ENCODE data around the gene MAP1S.

MAP1S gene

DNA sequence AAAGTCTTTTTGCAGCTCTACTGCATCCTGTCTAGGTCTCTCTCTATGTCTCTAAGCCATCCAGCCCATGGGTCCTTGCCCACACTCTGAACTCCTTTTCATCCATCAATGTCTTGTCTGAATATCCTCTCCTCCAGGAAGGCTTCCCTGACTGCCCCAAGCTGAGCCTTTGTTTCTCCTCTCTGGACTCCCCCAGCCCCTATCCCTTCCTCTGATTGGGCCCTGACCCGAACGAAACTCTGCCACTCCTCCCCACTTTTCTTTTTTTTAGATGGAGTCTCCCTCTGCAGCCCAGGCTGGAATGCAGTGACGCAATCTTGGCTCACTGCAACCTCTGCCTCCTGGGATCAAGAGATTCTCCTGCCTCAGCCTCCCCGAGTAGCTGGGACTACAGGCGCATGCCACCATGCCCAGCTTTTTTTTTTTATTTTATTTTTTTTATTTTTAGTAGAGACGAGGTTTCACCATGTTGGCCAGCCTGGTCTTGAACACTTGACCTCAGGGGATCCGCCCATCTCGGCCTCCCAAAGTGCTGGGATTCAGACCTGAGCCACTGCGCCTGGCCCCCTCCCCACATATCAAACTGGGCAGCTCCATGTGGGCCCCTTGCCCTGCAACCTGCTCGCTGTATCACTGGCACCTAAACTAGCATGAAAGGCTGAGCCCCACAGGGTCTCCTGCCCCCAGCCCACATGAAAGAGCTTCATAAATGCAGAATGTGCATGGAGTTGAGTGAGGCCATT lies 30.3 kb upstream of the MAP1S start:
- DNase-seq = no peak

DNA sequence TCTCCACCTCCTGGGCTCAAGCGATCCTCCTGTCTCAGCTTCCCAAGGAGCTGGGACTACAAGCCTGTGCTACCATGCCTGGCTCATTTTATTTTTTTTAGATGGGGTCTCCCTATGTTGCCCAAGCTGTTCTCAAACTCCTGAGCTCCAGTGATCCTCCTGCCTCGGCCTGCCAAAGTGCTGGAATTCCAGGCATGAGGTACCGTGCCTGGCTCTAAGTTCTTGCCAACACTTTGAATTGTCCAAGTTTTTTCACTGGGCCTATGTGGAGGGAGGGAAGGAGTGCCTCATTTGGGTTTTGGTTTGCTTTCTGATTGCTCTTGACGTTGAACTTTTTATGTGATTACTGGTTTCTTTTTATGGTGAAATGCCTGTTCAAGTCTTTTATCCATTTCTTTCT lies 26.7 kb upstream of the MAP1S start:
- no peak for DNase-seq

DNA sequence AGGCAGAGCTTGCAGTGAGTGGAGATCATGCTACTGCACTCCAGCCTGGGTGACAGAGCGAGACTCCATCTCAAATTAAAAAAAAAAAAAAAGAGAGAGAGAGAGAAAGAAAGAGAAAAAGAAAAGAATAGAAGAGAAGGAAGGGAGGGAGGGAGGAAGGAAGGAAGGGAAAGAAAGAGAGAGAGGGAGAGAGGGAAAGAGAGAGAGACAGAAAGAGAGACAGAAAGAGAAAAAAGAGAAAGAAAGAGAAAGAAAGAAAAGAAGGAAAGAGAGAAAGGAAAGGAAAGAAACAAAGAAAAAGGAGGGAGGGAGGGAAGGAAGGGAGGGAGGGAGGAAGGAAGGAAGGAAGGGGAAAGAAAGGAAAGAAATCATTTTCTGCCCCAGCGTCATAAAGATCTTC lies 24.1 kb upstream of the MAP1S start:
- DNase-seq = no peak

DNA sequence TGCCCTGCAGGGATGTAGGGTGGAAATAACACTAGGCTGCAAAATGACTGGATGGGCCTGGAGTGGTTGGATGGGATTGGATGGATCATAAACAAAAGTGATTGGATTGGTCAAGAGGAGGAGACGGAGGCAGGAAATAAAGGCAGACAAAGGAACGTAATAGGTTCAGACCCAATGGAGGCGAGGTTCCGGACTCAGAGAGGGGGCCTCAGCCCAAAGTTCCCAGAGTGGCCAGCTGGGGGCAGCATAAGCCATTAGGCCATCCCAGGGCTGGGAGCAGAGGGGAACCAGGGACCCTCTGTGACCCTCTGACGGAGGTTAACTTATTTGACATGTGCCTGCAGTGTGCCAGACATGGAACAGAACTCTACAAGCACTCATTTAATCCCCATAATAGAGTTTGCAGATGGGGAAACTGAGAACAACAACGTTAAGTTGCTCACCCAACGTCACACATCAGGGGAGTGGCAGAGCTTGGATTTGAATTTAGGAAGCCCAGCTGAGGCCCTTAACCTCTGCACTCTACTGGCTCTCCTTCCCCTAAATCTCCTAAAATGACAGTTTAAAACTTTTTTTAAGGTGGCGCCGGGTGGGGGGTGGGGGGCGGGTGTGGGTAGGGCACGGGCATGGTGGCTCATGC lies 15.3 kb upstream of the MAP1S start:
- no peak for DNase-seq

DNA sequence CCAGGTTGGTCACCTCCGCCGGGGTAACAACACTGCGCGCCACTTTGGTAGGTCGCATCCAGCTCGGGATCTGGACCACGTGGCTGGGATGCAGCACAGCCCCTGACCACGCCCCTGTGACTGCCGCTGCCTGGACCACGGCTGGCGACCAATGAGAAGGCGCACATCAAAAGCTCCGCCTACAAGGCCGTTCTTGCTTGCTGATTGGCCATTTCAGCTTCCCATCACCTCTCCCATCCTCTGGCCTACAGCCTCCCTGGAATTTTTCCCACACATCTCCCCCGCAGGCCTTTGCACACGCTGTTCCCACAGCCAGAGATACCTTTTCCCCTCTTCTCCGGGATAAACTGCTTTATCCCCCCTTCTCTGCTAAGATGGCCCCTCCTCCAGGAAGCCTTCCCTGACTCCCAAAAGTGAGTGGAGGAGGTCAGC lies 12.5 kb upstream of the MAP1S start:
- no peak for DNase-seq

DNA sequence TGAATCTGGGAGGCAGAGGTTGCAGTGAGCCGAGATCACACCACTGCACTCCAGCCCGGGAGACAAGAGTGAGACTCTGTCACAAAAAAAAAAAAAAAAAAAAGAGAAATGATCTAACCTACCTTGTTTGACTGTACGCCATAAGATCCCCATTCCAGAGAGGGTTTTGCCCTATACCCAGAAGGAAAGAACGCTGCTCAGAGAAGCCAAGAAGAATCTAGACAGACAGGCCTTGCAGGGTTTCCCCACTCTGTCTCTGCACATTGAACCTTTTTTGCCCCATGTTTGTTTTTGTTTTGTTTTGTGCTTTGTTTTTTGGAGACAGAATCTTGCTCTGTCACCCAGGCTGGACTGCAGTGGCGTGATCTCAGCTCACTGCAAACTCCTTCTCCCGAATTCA lies 7.4 kb upstream of the MAP1S start:
- no peak for DNase-seq

DNA sequence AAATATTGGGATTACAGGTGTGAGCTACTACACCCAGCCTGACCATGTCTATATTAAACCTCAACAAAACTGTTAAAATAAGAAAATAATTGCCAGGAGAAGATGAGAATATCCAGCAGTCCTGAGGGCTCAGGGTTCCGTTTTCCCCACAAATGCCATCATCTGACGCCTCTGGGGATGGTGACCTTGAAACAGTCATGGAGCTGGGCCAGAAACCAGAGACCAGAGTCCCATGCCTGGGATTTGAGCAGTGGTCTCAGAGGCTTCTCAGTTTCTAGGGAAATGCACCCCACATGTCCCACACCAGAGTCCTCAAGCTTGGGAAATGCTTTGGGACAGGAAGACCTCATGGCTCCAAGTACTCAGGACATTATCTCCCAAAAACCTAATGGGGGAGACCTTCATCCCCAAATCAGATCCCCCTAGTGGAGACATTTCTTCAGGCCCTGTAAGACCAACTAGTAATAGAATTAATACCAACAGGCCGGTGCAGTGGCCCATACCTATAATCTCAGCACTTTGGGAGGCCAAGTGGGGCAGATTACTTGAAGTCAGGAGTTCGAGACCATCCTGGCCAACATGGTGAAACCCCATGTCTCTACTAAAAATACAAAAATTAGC lies 2.9 kb upstream of the MAP1S start:
- no peak for DNase-seq

DNA sequence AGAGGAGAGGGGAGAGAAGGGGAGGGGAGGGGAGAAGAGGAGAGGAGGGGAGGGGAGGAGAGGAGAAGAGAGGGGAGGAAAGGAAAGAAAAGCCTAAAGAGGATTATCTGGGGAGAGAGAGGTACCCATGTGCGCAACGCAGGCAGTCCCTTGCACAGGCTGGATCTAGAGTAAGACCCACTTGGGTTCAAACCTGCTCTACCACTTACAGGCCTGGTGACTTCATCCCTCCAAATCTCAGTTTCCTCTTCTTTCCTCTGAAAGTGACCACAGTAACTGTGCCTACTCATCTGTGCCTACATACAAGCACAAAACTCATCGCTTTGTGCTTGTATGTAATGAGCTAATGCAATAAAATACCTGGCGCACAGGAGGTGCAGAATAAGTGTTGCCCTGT lies 732 bp upstream of the MAP1S start:
- DNase-seq = no peak

DNA sequence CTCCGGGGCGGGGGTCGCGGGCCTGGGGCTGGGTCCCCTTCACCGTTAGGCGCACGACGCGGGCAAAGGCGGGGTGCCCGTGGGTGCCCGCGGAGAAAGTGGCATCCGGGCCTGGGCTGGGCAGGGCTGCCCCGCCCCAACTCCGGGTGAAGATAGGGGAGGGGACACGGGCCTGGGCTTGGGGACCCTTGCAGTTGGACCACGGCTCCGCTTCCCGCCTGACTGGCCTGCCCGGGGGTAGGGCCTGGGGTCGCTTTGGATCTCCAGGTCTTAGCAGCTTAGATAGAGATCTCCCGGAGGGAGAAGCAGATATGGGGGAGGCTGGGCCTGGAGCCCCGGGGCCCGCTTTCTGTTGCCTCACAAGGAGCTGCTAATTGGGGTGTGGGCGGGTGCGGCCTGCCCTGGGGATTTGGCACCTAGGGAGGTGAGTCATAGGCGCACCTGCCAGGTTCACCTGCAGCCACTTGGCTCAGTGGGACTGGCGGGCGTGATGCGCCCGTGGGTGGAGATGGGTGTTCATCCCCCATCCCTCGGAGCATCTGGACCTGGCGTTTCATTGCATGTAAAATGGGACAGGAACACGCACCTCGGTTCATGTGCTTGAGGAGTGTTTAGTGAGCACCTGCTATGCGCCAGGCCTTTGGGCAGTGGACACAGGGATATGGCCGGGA lies 585 bp downstream of the MAP1S start:
- DNase-seq = no peak

DNA sequence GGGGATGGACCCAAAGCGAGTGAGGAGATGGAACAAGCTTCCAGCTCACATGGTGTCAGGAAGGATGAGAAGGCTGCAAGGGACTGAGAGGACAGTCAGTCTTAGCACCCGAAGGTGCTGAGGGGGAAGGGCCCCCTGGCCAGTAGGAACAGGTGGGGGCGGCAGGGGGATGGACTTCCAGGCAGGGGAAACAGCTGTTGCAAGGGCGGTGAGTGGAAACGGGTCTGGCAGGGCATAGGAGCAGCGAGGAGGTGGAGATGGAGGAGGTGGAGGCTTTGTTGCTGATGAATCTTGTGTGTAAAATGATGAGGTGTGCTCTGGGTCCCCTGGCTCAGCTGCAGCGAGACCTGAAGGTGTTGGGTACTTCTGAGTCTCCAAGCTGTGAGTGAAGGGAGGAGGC lies 1.2 kb downstream of the MAP1S start:
- no peak for DNase-seq

DNA sequence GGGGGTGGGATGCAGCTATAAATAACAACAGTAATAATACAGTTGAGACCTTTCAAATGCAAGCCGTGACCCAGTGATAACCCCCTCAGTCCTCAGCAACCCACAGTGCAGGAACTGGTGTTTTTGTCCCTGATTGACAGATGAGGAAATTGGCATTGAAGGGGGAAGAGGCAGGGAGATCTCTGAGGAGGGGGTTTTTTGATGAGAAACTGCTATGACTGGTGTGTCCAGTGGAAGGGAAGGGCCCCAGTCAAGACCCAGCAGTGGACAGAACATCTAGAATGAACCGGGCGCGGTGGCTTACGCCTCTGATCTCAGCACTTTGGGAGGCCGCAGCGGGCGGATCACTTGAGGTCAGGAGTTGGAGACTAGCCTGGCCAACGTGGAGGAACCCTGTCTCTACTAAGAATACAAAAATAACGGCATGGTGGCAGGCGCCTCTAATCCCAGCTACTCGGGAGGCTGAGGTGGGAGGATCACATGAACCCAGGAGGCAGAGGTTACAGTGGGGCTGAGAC lies 1.9 kb downstream of the MAP1S start:
- DNase-seq = no peak

DNA sequence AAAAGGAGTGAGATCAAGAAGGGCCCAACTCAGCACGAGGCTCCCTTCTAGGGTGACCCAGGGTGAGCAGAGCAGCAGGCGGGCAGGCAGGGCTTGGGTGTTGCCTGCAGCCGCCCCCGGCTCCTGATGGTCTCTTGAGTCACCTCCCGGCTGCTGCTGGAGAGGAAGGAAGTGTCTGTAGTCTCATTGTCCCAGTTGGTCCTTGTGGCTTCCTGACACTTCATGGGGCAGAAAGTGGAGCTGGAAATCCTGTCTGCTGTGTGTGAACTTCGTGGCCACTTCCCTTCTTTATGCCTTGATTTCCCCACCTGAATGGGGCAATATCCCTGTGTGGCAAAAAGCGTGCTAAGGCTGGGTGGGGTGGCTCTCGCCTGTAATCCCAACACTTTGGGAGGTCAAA lies 2.5 kb downstream of the MAP1S start:
- no peak for DNase-seq

DNA sequence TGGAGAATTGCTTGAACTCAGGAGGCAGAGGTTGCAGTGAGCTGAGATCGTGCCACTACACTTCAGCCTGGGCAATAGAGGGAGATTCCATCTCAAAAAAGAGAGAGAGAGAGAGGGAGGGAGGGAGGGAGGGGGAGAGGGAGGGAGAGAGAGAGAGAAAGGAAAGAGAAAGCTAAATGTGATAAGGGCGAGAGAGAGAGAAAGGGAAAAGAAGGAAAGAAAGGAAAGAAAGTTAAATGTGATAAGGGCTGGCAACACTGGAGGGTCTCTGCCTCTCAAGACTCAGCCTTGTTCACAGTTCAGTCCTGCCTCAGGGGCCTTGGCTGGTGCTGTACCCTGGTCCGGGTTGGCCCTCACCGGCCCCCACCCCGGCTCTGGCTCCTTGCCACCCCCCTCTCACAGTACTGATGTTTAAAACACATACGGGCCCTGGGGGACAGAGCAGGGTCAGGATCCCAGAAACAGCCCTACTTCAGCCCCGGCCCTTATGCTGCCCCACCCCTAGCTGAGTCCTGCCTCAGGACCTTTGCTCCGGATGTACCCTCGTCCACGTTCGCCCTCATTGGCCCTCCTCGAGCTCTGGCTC lies 3.5 kb downstream of the MAP1S start:
- DNase-seq = no peak

DNA sequence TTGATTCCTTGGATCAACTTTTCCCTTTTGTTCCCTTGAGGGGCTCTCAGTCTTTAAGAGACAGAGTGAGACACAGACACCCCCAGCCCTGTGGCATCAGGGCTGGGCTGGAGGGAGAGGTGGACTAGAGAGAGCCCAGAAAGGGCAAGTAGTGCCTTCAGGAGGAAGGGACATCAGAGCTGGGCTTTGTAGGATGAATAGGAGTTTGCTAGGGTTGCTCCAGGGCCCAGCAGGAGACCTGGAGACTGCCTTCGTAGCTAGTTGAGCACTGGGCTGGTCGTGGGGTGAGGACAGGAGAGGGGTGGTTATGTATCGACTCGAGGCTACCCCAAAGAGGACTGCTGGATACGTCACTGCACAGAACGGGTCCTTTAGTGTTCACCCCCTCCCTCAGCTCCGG lies 5.4 kb downstream of the MAP1S start:
- DNase-seq = no peak

DNA sequence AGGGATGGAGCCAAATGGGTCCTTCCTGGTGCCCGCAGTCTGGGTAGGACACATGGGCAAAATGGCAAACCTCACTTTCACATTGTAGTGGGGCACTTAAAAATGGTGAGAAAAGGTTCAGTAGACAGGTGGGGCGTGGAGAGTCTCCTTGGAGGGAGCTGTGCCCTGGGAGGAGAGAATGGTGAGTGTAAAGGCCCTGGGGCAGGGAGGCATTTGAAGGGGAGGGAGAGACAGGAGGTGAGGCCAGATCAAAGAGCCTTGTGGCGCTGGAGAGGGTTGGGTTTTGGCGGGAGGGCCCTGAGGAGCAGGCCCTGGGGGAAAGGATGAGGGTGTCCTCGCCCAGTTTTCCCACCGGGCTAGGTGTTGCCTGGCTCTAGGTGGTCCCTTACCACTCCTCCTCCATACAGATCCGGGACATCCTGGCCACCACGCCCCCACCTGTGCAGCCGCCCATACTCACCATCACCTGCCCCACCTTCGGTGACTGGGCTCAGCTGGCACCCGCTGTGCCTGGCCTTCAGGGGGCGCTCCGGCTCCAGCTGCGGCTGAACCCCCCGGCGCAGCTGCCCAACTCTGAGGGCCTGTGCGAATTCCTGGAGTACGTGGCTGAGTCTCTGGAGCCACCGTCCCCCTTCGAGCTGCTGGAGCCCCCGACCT lies 6.3 kb downstream of the MAP1S start:
- no peak for DNase-seq

DNA sequence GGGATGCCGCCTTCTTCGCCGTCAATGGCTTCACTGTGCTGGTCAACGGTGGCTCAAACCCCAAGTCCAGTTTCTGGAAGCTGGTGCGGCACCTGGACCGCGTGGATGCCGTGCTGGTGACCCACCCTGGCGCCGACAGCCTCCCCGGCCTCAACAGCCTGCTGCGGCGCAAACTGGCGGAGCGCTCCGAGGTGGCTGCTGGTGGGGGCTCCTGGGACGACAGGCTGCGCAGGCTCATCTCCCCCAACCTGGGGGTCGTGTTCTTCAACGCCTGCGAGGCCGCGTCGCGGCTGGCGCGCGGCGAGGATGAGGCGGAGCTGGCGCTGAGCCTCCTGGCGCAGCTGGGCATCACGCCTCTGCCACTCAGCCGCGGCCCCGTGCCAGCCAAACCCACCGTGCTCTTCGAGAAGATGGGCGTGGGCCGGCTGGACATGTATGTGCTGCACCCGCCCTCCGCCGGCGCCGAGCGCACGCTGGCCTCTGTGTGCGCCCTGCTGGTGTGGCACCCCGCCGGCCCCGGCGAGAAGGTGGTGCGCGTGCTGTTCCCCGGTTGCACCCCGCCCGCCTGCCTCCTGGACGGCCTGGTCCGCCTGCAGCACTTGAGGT lies 7.0 kb downstream of the MAP1S start:
- DNase-seq = no peak

DNA sequence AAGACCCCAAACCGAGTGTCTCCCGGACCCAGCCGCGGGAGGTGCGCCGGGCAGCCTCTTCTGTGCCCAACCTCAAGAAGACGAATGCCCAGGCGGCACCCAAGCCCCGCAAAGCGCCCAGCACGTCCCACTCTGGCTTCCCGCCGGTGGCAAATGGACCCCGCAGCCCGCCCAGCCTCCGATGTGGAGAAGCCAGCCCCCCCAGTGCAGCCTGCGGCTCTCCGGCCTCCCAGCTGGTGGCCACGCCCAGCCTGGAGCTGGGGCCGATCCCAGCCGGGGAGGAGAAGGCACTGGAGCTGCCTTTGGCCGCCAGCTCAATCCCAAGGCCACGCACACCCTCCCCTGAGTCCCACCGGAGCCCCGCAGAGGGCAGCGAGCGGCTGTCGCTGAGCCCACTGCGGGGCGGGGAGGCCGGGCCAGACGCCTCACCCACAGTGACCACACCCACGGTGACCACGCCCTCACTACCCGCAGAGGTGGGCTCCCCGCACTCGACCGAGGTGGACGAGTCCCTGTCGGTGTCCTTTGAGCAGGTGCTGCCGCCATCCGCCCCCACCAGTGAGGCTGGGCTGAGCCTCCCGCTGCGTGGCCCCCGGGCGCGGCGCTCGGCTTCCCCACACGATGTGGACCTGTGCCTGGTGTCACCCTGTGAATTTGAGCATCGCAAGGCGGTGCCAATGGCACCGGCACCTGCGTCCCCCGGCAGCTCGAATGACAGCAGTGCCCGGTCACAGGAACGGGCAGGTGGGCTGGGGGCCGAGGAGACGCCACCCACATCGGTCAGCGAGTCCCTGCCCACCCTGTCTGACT lies 7.9 kb downstream of the MAP1S start:
- DNase-seq = no peak

DNA sequence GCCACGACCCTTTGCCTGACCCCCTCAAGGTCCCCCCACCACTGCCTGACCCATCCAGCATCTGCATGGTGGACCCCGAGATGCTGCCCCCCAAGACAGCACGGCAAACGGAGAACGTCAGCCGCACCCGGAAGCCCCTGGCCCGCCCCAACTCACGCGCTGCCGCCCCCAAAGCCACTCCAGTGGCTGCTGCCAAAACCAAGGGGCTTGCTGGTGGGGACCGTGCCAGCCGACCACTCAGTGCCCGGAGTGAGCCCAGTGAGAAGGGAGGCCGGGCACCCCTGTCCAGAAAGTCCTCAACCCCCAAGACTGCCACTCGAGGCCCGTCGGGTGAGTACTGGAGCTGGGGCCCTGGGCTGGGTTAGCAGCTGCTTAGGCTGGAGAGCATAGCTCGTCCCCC lies 8.6 kb downstream of the MAP1S start:
- no peak for DNase-seq

DNA sequence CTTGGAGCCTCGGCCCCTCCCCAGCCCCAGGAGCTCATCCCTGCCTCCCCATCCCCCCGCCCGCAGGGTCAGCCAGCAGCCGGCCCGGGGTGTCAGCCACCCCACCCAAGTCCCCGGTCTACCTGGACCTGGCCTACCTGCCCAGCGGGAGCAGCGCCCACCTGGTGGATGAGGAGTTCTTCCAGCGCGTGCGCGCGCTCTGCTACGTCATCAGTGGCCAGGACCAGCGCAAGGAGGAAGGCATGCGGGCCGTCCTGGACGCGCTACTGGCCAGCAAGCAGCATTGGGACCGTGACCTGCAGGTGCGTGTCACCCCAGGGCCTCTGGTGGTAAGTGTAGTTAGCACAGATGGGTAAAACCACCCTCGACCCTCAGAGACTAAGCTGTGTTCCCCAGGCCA lies 13.8 kb downstream of the MAP1S start:
- DNase-seq = no peak

DNA sequence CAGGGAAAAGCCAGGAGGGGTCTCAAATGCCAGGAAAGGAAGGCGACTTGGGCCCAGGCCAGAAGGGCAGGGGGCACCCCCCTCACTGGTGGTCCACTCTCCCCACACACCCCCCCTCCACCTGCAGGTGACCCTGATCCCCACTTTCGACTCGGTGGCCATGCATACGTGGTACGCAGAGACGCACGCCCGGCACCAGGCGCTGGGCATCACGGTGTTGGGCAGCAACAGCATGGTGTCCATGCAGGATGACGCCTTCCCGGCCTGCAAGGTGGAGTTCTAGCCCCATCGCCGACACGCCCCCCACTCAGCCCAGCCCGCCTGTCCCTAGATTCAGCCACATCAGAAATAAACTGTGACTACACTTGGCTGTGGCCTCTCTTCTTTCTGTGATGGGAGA lies 14.9 kb downstream of the MAP1S start:
- no peak for DNase-seq

DNA sequence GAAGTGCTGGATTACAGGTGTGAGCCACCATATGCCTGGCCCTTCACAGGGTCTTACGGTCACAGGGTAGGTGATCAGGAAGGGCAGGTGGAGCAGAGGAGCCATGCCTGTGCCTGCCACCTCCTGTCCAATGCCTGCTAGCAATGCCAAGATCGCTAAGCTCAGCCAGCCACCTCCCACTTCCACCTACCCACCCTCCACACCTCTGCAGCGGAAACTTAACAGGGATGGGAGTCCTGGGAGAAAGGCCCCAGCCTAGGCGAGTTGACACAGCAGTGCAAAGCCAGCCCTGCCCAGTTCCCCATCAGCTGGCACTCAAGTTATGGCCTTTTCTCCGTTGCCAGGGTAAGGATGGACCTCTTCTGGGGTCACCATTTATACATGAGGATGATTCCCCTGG lies 16.1 kb downstream of the MAP1S start:
- no peak for DNase-seq
